SK-N-SH treated with all-trans-retinoic acid at 6 μM for 48 hours (cell line): ENCODE results near the gene NOC4L.

ENCODE experiments used
- ATAC-seq: fragments of 200-7000 bp; cut with Tn5 transposase; 3 replicates; pipeline ENCODE4 v1.9.1; 2020; ENCODE audit warnings: mild to moderate bottlenecking, moderate library complexity
- ARNTL ChIP-seq: fragments of 450-650 bp; formaldehyde crosslinking; IDR thresholded peaks from 2 replicates; pipeline ENCODE4 v1.5.0; 2020; ENCODE audit warnings: low read depth, mild to moderate bottlenecking, moderate library complexity, borderline replicate concordance
- BACH2 ChIP-seq: fragments of 250-450 bp; sonication (Bioruptor Pico); IDR thresholded peaks from 2 replicates; pipeline ENCODE4 v1.9.0; 2021; ENCODE audit warnings: mild to moderate bottlenecking, borderline replicate concordance
- CREB5 ChIP-seq: fragments of 250-450 bp; sonication (Bioruptor Pico); IDR thresholded peaks from 2 replicates; pipeline ENCODE4 v1.5.1; 2020; ENCODE audit warnings: low read depth, mild to moderate bottlenecking, moderate library complexity
- CSDC2 ChIP-seq: fragments of 250-450 bp; sonication (Bioruptor Pico); IDR thresholded peaks from 2 replicates; pipeline ENCODE4 v1.5.0; 2020; ENCODE audit warnings: mild to moderate bottlenecking, moderate library complexity
- CSRNP3 ChIP-seq: fragments of 250-450 bp; sonication (Bioruptor Pico); IDR thresholded peaks from 2 replicates; pipeline ENCODE4 v1.5.1; 2021; ENCODE audit warnings: mild to moderate bottlenecking, moderate library complexity
- ESRRG ChIP-seq: fragments of 250-450 bp; sonication (Bioruptor Pico); IDR thresholded peaks from 2 replicates; pipeline ENCODE4 v1.6.1; 2021; ENCODE audit warnings: mild to moderate bottlenecking
- GLIS3 ChIP-seq: fragments of 250-450 bp; sonication (Bioruptor Pico); IDR thresholded peaks from 2 replicates; pipeline ENCODE4 v1.5.0; 2020; ENCODE audit warnings: mild to moderate bottlenecking, moderate library complexity
- ISL1 ChIP-seq: fragments of 250-450 bp; sonication (Bioruptor Pico); IDR thresholded peaks from 2 replicates; pipeline ENCODE4 v2.1.2; 2022; ENCODE audit warnings: mild to moderate bottlenecking, moderate library complexity
- OSR1 ChIP-seq: fragments of 250-450 bp; sonication (Bioruptor Pico); IDR thresholded peaks from 2 replicates; pipeline ENCODE4 v1.8.0; 2022; ENCODE audit warnings: moderate library complexity, mild to moderate bottlenecking, inconsistent platforms
- PATZ1 ChIP-seq: fragments of 250-450 bp; sonication (Bioruptor Pico); IDR thresholded peaks from 2 replicates; pipeline ENCODE4 v1.8.0; 2020; ENCODE audit warnings: mild to moderate bottlenecking, moderate library complexity, borderline replicate concordance
- POU6F1 ChIP-seq: fragments of 250-450 bp; sonication (Bioruptor Pico); IDR thresholded peaks from 2 replicates; pipeline ENCODE4 v1.8.0; 2021; ENCODE audit warnings: low read depth, mild to moderate bottlenecking, moderate library complexity, borderline replicate concordance
- PPARA ChIP-seq: fragments of 250-450 bp; sonication (Bioruptor Pico); IDR thresholded peaks from 2 replicates; pipeline ENCODE4 v1.5.0; 2020; ENCODE audit warnings: mild to moderate bottlenecking, borderline replicate concordance
- SNAI2 ChIP-seq: fragments of 250-450 bp; sonication (Bioruptor Pico); IDR thresholded peaks from 2 replicates; pipeline ENCODE4 v1.5.0; 2020; ENCODE audit warnings: mild to moderate bottlenecking, moderate library complexity
- TCF4 ChIP-seq: fragments of 250-450 bp; sonication (Bioruptor Pico); IDR thresholded peaks from 2 replicates; pipeline ENCODE4 v1.8.0; 2021; ENCODE audit warnings: mild to moderate bottlenecking, moderate library complexity, borderline replicate concordance
- TOX ChIP-seq: fragments of 250-450 bp; sonication (Bioruptor Pico); IDR thresholded peaks from 2 replicates; pipeline ENCODE4 v1.8.0; 2021; ENCODE audit warnings: mild to moderate bottlenecking, moderate library complexity, borderline replicate concordance
- ZC3H10 ChIP-seq: fragments of 250-450 bp; sonication (Bioruptor Pico); IDR thresholded peaks from 2 replicates; pipeline ENCODE4 v1.5.1; 2021; ENCODE audit warnings: mild to moderate bottlenecking, moderate library complexity
- ZFP3 ChIP-seq: fragments of 250-450 bp; sonication (Bioruptor Pico); IDR thresholded peaks from 2 replicates; pipeline ENCODE4 v1.5.0; 2020; ENCODE audit warnings: mild to moderate bottlenecking, moderate library complexity
- ZFP30 ChIP-seq: fragments of 450-650 bp; formaldehyde crosslinking; IDR thresholded peaks from 2 replicates; pipeline ENCODE4 v1.5.0; 2022; ENCODE audit warnings: mild to moderate bottlenecking, moderate library complexity
- ZNF565 ChIP-seq: fragments of 450-650 bp; formaldehyde crosslinking; conservative IDR thresholded peaks from 2 replicates; pipeline ENCODE4 v1.5.0; 2020; ENCODE audit warnings: low read depth, mild to moderate bottlenecking, moderate library complexity
- ZNF70 ChIP-seq: fragments of 450-650 bp; formaldehyde crosslinking; IDR thresholded peaks from 2 replicates; pipeline ENCODE4 v1.5.0; 2020; ENCODE audit warnings: mild to moderate bottlenecking, moderate library complexity
- ZNF8 ChIP-seq: fragments of 450-650 bp; formaldehyde crosslinking; IDR thresholded peaks from 2 replicates; pipeline ENCODE4 v1.5.0; 2020; ENCODE audit warnings: mild to moderate bottlenecking, moderate library complexity

The NOC4L gene

GRCh38 chr12:132106921-132107320, 37.3 kb upstream of the NOC4L start:
- ATAC-seq = no peak
- TF ChIP-seq ISL1 (CRISPR knock-in tag) = no peak
- TF ChIP-seq POU6F1 (CRISPR knock-in tag) = no peak
- TF ChIP-seq CSRNP3 (CRISPR knock-in tag) = no peak
- no peak for TF ChIP-seq TOX (CRISPR knock-in tag)
- no peak for TF ChIP-seq PPARA (CRISPR knock-in tag)
- no peak for TF ChIP-seq ZFP30 (CRISPR knock-in tag)
- TF ChIP-seq BACH2 (CRISPR knock-in tag) = no peak
- TF ChIP-seq CREB5 (CRISPR knock-in tag) = no peak
- TF ChIP-seq SNAI2 (CRISPR knock-in tag) = no peak
- TF ChIP-seq GLIS3 = no peak
- TF ChIP-seq ZC3H10 (CRISPR knock-in tag) = no peak
- no peak for TF ChIP-seq ZNF70 (CRISPR knock-in tag)
- no peak for TF ChIP-seq OSR1 (CRISPR knock-in tag)
- TF ChIP-seq CSDC2 (CRISPR knock-in tag) = no peak
- no peak for TF ChIP-seq TCF4 (CRISPR knock-in tag)
- no peak for TF ChIP-seq ESRRG (CRISPR knock-in tag)
- TF ChIP-seq PATZ1 (CRISPR knock-in tag) = no peak

- ATAC-seq = no peak
- TF ChIP-seq ZNF565 = no peak
- TF ChIP-seq ARNTL (CRISPR knock-in tag) = no peak
- no peak for TF ChIP-seq ZFP30 (CRISPR knock-in tag)
These were observed 35.9 kb upstream of the NOC4L start for GRCh38 chr12:132108211-132108832.

GRCh38 chr12:132109741-132110140, 34.5 kb upstream of the NOC4L start:
- TF ChIP-seq TOX (CRISPR knock-in tag) = no peak
- no peak for TF ChIP-seq PPARA (CRISPR knock-in tag)
- TF ChIP-seq GLIS3 = no peak
- TF ChIP-seq ZFP3 = no peak
- TF ChIP-seq ZFP30 (CRISPR knock-in tag) = no peak
- TF ChIP-seq OSR1 (CRISPR knock-in tag) = no peak
- no peak for TF ChIP-seq TCF4 (CRISPR knock-in tag)
- TF ChIP-seq, all 23 proteins: peak for 0
- no peak for ATAC-seq

- no peak for ATAC-seq
- TF ChIP-seq ARNTL (CRISPR knock-in tag) (no peak), TOX (CRISPR knock-in tag) (no peak), ZNF70 (CRISPR knock-in tag) (no peak), ZC3H10 (CRISPR knock-in tag) (no peak), PPARA (CRISPR knock-in tag) (no peak), ZFP3 (no peak), CSRNP3 (CRISPR knock-in tag) (no peak), POU6F1 (CRISPR knock-in tag) (no peak), PATZ1 (CRISPR knock-in tag) (no peak), ESRRG (CRISPR knock-in tag) (no peak), ISL1 (CRISPR knock-in tag) (no peak), GLIS3 (no peak), TCF4 (CRISPR knock-in tag) (no peak), ZNF8 (CRISPR knock-in tag) (no peak), ZNF565 (no peak)
These were observed 33.6 kb upstream of the NOC4L start for GRCh38 chr12:132110677-132111076.
